Osteoblast (primary cell): ENCODE measurements around the gene SMARCD3. TPM values are rescaled to one million over a fixed set of nuclear protein-coding genes. Genes with fewer than 3 reads are reported as not detected.

Source experiments
- DNase-seq: peaks from one replicate; pipeline ENCODE4 v3.0.0; 2011; ENCODE audit warnings: low spot score, mixed read lengths; ENCODE audit not compliant: insufficient read length; ENCODE audit errors: missing footprints
- H2AFZ ChIP-seq: 2 replicates; pipeline ENCODE4 v1.6.0; 2011; ENCODE audit warnings: mild to moderate bottlenecking, low read length
- H3K27ac ChIP-seq: 2 replicates; pipeline ENCODE4 v1.5.1; 2011; ENCODE audit warnings: mild to moderate bottlenecking, low read depth, low read length, moderate library complexity
- H3K27me3 ChIP-seq: 2 replicates; pipeline ENCODE4 v1.6.0; 2012; ENCODE audit warnings: mild to moderate bottlenecking, control low read depth, inconsistent platforms, low read length, moderate library complexity; ENCODE audit not compliant: insufficient read depth
- H3K36me3 ChIP-seq: 2 replicates; pipeline ENCODE4 v1.5.1; 2011; ENCODE audit warnings: mild to moderate bottlenecking, low read length, control low read depth, moderate library complexity; ENCODE audit not compliant: insufficient read depth
- H3K4me1 ChIP-seq: 2 replicates; pipeline ENCODE4 v1.5.1; 2011; ENCODE audit warnings: mild to moderate bottlenecking, low read length, control low read depth, moderate library complexity; ENCODE audit not compliant: insufficient read depth
- H3K4me2 ChIP-seq: 2 replicates; pipeline ENCODE4 v1.6.0; 2011; ENCODE audit warnings: mild to moderate bottlenecking, low read length; ENCODE audit not compliant: insufficient read depth
- H3K4me3 ChIP-seq: fragments of 200-600 bp; sonication (generic); 3 replicates; pipeline ENCODE4 v1.5.1; 2012; ENCODE audit warnings: mild to moderate bottlenecking, low read length, inconsistent platforms; ENCODE audit not compliant: insufficient read depth
- H3K79me2 ChIP-seq: 2 replicates; pipeline ENCODE4 v1.6.0; 2012; ENCODE audit warnings: mild to moderate bottlenecking, low read length, control low read depth, inconsistent platforms; ENCODE audit not compliant: insufficient read depth
- H3K9me3 ChIP-seq: 2 replicates; pipeline ENCODE4 v1.5.1; 2011; ENCODE audit warnings: low read depth, low read length, control low read depth
- H4K20me1 ChIP-seq: 2 replicates; pipeline ENCODE4 v1.6.0; 2012; ENCODE audit warnings: mild to moderate bottlenecking, low read length, control low read depth; ENCODE audit not compliant: insufficient read depth
- CTCF ChIP-seq: IDR thresholded peaks from 2 replicates; pipeline ENCODE4 v1.5.1; 2011; ENCODE audit warnings: mild to moderate bottlenecking, low read depth, low read length, moderate library complexity; ENCODE audit errors: extremely low read depth
- total RNA-seq: library from RNA; depleted of rRNA; stranded (reverse); fragments of >200 nt; gene quantifications from 2 replicates; pipeline ENCODE4 v1.2.3, GENCODE V29; 2012

Gene SMARCD3
- total RNA-seq, 1 donor = 40.2 TPM

GRCh38 chr7:151236406-151236805 is 12.1 kb downstream of the SMARCD3 start:
- Histone ChIP-seq H3K4me2 (no peak overlapping the region), H3K9me3 (no peaks in the 10 kb centered on the region), H3K27ac (no peak overlapping the region), H3K4me1 (peaks cover 21% of the 10 kb centered on the region), H3K36me3 (peaks cover 73% of the 10 kb centered on the region), H4K20me1 (peaks cover 71% of the 10 kb centered on the region), H3K79me2 (peaks cover 88% of the 10 kb centered on the region), H2AFZ (no peak overlapping the region), H3K4me3 (no peak overlapping the region), H3K27me3 (no peaks in the 10 kb centered on the region)
- DNase-seq = no peak
- no peak for TF ChIP-seq CTCF

- no peaks in the 10 kb centered on the region for H3K9me3 ChIP-seq
- H4K20me1 ChIP-seq = peaks cover 68% of the 10 kb centered on the region
- H3K27ac ChIP-seq = no peak overlapping the region
- DNase-seq = peak; percentile 74
- H3K36me3 ChIP-seq = peaks cover 62% of the 10 kb centered on the region
- peaks cover 82% of the 10 kb centered on the region for H3K79me2 ChIP-seq
- no peaks in the 10 kb centered on the region for H3K27me3 ChIP-seq
- no peak overlapping the region for H3K4me3 ChIP-seq
- no peak overlapping the region for H3K4me2 ChIP-seq
- TF ChIP-seq CTCF = no peak
- no peak overlapping the region for H2AFZ ChIP-seq
- peaks cover 21% of the 10 kb centered on the region for H3K4me1 ChIP-seq
Measured at GRCh38 chr7:151235091-151235787, 13.3 kb downstream of the SMARCD3 start.

GRCh38 chr7:151233804-151234203 is 14.7 kb downstream of the SMARCD3 start:
- DNase-seq = peak; percentile 30
- H3K4me3 ChIP-seq = peak overlapping the region; percentile 99
- peaks cover 48% of the 10 kb centered on the region for H3K36me3 ChIP-seq
- H3K27me3 ChIP-seq = no peaks in the 10 kb centered on the region
- H3K27ac ChIP-seq = peak overlapping the region; percentile 97
- no peak for TF ChIP-seq CTCF
- peak overlapping the region; percentile 90 for H3K4me2 ChIP-seq
- no peak overlapping the region for H2AFZ ChIP-seq
- no peaks in the 10 kb centered on the region for H3K9me3 ChIP-seq
- peaks cover 21% of the 10 kb centered on the region for H3K4me1 ChIP-seq
- H4K20me1 ChIP-seq = peaks cover 57% of the 10 kb centered on the region
- peaks cover 70% of the 10 kb centered on the region for H3K79me2 ChIP-seq

DNA sequence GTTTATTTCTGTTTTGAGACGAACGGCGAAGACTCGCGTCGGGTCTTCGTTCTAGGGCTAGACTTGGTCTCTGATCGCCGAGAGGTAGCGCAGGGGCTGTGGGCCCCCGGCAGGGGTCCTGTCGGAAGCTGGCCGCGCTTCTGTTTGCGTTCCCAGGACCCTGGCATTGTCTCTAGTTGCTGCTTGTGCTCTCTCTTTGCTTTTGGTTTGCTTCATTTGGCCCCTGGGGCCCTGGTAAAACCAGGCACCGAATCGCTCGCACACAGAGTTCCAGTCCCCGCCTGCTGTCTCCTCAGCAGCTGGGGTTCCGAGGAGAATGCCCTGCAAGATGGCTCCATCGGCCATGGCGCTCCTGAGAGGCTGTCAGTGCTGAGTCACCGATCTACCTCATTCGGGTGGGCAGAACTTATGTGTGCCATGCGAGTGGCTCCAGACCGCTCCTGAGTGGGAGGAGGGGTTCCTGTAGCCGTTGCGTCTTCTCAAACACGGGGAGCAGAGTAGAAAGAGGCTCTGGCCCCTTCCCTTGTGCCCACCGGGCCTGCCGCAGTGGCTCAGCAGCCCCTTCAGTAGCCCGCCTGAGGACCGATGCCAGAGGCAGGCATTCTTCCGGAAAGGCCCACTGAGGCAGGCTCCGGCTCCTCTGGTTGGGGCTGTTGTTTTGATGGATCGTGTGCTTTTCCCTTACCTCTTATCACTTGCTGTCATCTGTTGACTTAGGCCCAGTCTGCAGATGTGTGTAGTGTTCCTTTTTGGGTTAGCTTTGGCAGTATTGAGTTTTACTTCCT is 15.4 kb downstream of the SMARCD3 start:
- Histone ChIP-seq H3K9me3 (no peaks in the 10 kb centered on the region), H3K36me3 (peaks cover 43% of the 10 kb centered on the region), H3K27me3 (no peaks in the 10 kb centered on the region), H3K4me3 (peak overlapping the region; percentile 99), H4K20me1 (peaks cover 51% of the 10 kb centered on the region), H3K27ac (peak overlapping the region; percentile 97), H3K79me2 (peaks cover 63% of the 10 kb centered on the region), H3K4me2 (peak overlapping the region; percentile 90), H2AFZ (peak overlapping the region; percentile 32), H3K4me1 (peaks cover 23% of the 10 kb centered on the region)
- TF ChIP-seq CTCF = no peak
- peak; percentile 99 for DNase-seq
